ENCODE measurements around the gene ABCC1. TPM values are rescaled to one million over a fixed set of nuclear protein-coding genes. Genes with fewer than 3 reads are reported as not detected.

ABCC1 gene
- total RNA-seq, 1 experiment from 2014 or later, result 56.4 TPM

- Histone ChIP-seq H2BK15ac (ENCODE audit: low read depth, low read length) (no peak overlapping the region), H3K4me2 (ENCODE audit: insufficient read depth, insufficient read length, low read length) (no peak overlapping the region)
- H3K4me3 Mint-ChIP-seq, result no peak overlapping the region
Observed at GRCh38 chr16:16092925-16093627, 143.7 kb downstream of the ABCC1 start.

More at GRCh38 chr16:16092925-16093627, 143.7 kb downstream of the ABCC1 start:
- no CpG with 5 or more reads among the region's 9 CpGs for WGBS (ENCODE audit: extremely low coverage, insufficient read length, low lambda C conversion rate)
- H3K27ac Mint-ChIP-seq, result peak overlapping the region in 2 of 3 experiments; percentile 62 to 80; a peak in 5 of 7 replicates
- Histone ChIP-seq H2BK5ac (ENCODE audit: insufficient read length, low read length) (no peak overlapping the region), H3K27me3 (ENCODE audit: insufficient read depth, low read length) (no peaks in the 10 kb centered on the region), H3K14ac (ENCODE audit: insufficient read depth, low read length) (no peak overlapping the region), H2BK20ac (ENCODE audit: low read depth, low read length, poor library complexity, severe bottlenecking) (no peak overlapping the region), H2AK5ac (ENCODE audit: insufficient read length, low read length) (no peak overlapping the region), H3K9ac (ENCODE audit: extremely low read depth, insufficient read length, low read length) (no peak overlapping the region), H3K27ac (ENCODE audit: insufficient read length, low read depth, low read length) (no peak overlapping the region), H3K18ac (ENCODE audit: insufficient read length, low read depth, low read length) (no peak overlapping the region), H3K79me2 (ENCODE audit: insufficient read depth, low read length) (no peaks in the 10 kb centered on the region), H3K4me1 (ENCODE audit: insufficient read depth, low read length) (no peaks in the 10 kb centered on the region), H4K8ac (replicated peaks; ENCODE audit: insufficient read length, low read depth, low read length) (no peak overlapping the region), H3K23ac (ENCODE audit: insufficient read length, low read depth, low read length) (no peak overlapping the region), H3K9me3 (ENCODE audit: control insufficient read depth, low read depth, low read length) (no peaks in the 10 kb centered on the region), H2BK12ac (ENCODE audit: insufficient read length, low read depth, low read length) (no peak overlapping the region), H2BK120ac (ENCODE audit: low read depth, low read length, poor library complexity, severe bottlenecking) (no peak overlapping the region), H3K23me2 (ENCODE audit: insufficient read length, low read depth, low read length, poor library complexity, severe bottlenecking) (no peaks in the 10 kb centered on the region), H4K91ac (ENCODE audit: insufficient read length, low read depth, low read length) (no peak overlapping the region), H4K5ac (ENCODE audit: insufficient read length, low read depth, low read length) (no peak overlapping the region), H3T11ph (ENCODE audit: low read length) (no peak overlapping the region), H3K56ac (ENCODE audit: insufficient read length, low read depth, low read length) (no peak overlapping the region), H2AFZ (ENCODE audit: low read length) (no peak overlapping the region), H3K79me1 (ENCODE audit: insufficient read depth, low read depth, low read length, poor library complexity, severe bottlenecking) (no peaks in the 10 kb centered on the region), H3K4ac (ENCODE audit: low read depth, low read length) (no peak overlapping the region), H4K20me1 (ENCODE audit: control insufficient read depth, insufficient read depth, insufficient read length) (peaks cover 4% of the 10 kb centered on the region)
- H3K36me3 Mint-ChIP-seq (ENCODE audit: insufficient read depth in 1 of 3, low read depth in 3 of 3), result peaks cover 23 to 72% (median 56%) of the 10 kb centered on the region in 3 experiments; a peak in 6 of 7 replicates
- no peak for TF ChIP-seq CTCF (conservative IDR thresholded peaks at IDR 0.05)
- H3K9me3 Mint-ChIP-seq, result no peaks in the 10 kb centered on the region
- peaks cover 7 to 28% of the 10 kb centered on the region in 2 experiments; a peak in 2 of 4 replicates for H3K4me1 Mint-ChIP-seq
- no peak for DNase-seq
- H3K27me3 Mint-ChIP-seq (ENCODE audit: low read depth), result no peaks in the 10 kb centered on the region
